Measurements from ENCODE around the gene EXOSC9.

DNA sequence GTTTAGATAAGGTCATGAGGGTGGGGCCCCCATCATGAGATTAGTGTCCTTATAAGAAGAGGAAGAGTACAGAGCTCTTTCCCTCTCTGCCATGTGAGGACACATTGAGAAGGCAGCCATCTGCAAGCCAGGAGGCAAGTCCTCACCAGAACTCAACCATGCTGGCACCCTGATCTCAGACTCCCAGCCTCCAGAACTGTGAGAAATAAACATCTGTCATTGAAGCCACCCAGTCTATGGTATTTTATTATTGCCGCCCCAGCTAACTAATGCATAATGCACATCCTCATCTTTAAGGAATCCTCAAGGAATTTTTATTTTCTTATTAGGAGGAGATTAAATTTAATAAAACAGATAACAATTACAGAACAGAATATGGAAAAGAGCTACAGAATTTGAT lies 16.7 kb upstream of the EXOSC9 start:
- TF ChIP-seq FOXP2 (optimal IDR thresholded peaks at IDR 0.05; ENCODE audit: control extremely low read depth, extremely low read length, insufficient read depth) (no peak), EZH2 (IDR thresholded peaks at IDR 0.05) (no peak), POLR2AphosphoS5 (IDR thresholded peaks at IDR 0.05; ENCODE audit: borderline replicate concordance, low read depth, low read length) (no peak)
